ENCODE measurements around the gene EFEMP1.

Gene EFEMP1

DNA sequence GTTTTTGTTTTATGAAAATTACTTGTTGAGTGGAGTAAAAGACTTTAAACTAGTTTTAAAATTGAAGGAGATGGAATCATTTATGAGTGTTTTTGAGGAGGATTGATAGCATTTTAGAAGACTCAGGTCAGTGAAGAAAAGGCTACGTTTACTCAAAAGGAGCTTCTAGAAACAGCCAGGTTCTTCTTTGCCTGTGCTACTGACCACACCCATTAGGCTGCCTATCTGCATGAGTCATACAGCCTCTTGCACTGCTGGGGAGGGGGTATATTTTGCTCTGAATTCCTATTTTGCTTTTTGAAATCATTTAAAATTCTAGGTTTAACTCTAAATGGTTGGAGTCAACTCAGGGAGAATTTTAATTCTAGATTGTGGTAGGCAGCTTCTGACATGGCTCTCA, 22.3 kb downstream of the EFEMP1 start:
- in situ Hi-C loops (cut with HindIII; ENCODE audit: low sequenced_read_pairs), result no loop called here

DNA sequence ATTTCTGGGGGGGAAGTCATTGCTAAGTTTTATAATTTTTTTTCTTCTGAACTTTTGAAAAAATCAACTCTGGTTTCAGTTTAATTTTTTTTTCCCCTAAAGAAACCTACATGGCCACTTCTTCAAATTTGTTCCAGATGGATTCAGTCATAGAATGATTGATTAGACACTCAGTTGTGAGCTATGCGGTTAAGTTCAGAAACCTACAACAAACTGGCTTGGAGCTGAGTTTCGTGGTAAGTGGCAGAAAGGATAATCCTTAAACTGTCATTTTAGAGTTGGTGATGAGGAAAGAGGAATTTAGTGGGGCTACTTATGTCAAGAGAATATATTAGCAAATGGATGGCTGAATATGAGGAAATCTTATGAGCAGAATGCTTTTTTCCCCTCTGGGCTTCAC, 23.7 kb downstream of the EFEMP1 start:
- in situ Hi-C loops (cut with HindIII; ENCODE audit: low sequenced_read_pairs), result no loop called here

DNA sequence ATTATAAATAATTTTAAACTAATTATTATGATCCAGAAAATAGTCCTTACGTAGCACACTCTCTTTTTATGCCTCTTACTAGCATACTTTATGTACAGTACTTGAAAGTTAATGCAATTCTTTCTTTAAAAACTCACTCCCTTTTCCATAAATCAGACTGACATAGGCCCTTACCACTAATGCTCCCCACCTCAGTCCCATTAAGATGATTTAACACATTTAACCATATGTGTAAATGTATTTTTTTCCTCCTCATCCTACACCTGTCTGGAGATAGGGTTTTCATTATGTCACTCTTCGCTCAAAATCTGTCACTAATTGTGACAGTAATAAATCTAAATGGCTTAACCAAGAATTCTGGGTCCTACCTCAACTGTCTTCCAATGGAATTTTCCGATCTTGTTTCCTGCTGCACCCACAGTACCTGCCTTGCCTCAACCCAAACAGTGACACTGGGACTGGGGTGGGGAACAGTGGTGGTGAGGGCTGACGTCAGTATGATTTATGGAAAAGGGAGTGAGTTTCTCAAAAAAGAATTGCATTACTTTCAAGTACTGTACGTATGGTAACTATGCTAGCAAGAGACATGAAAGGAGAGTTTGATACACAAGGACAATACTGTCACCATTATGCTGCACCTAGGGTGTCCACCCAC, 25.1 kb downstream of the EFEMP1 start:
- in situ Hi-C loops (cut with HindIII; ENCODE audit: low sequenced_read_pairs), result no loop called here

DNA sequence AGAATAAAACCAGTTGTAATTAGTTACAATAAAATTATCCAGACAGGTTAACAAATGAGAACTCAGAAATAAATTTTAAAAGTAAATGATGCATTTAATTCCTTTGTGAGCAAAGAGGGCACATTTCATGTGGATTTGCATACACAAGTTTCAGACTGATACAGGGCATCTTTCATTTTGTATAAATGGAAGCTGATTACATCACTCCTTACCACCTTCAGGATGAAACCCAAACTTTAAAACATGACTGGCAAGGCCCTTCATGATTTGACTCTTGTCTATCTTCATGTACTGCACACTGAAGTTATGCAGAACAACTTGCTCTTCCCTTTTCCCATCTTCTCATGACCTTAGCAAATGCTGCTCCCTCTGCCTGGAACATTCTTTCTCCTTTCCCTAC, 26.9 kb downstream of the EFEMP1 start:
- in situ Hi-C loops (cut with HindIII; ENCODE audit: low sequenced_read_pairs), result no loop called here

DNA sequence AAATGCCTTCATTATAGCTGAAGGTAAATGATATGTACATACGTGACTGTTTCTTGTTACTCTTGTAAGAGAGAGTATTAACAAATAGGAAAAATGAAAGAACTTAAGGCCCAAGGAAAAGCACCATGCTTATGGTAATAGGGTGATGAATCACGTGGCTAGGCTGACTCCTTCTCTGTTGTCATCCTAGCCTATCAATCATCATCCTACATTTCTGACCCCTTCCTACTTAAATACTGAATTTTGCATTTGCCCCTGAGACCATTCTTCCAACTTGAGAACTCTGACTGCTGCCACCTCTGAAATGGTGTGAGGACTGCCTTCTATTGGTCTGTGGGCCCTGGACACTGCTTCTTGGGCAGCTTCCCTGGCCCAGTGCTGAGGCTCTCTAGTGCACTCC, 28.9 kb downstream of the EFEMP1 start:
- in situ Hi-C loops (cut with HindIII; ENCODE audit: low sequenced_read_pairs), result no loop called here

DNA sequence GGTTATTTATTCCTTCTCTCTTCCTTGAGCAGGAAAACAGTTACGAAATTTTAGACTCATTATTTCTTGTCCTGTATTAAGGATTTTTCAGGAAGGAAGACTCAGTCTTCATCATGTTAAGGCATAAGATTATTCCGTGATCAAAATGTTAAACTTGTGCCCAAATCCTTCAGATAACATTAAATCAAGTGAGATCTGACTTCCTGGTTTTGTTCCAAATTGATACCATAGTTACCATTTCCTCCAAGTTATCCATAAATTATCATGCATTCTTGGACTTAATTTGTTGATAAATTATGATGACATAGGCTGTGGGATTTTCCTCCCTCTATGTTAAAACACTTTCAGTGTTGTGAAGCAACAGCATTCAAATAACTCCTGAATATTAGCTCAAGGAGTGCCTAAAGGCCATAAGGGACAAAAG, 31.9 kb downstream of the EFEMP1 start:
- in situ Hi-C loops (cut with HindIII; ENCODE audit: low sequenced_read_pairs), result no loop called here

DNA sequence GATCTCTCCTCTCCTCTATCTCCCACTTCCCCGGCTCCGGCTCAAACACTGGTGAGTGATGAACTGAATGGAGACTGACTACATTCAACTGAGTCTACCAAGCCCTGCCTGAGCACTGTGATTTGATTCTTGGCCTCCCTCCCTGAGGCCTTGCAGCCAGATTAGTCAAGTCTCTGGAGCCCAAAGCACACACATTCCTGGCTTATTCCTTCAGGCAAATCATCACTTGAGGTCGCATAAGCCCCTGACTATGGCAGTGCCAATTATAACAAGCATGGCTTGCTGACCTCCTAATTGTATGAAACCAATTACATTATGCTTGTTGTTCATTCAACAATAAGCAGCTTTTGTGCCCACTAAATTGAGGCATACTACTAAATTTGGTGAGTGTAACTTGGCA, 34.6 kb downstream of the EFEMP1 start:
- in situ Hi-C loops (cut with HindIII; ENCODE audit: low sequenced_read_pairs), result no loop called here

DNA sequence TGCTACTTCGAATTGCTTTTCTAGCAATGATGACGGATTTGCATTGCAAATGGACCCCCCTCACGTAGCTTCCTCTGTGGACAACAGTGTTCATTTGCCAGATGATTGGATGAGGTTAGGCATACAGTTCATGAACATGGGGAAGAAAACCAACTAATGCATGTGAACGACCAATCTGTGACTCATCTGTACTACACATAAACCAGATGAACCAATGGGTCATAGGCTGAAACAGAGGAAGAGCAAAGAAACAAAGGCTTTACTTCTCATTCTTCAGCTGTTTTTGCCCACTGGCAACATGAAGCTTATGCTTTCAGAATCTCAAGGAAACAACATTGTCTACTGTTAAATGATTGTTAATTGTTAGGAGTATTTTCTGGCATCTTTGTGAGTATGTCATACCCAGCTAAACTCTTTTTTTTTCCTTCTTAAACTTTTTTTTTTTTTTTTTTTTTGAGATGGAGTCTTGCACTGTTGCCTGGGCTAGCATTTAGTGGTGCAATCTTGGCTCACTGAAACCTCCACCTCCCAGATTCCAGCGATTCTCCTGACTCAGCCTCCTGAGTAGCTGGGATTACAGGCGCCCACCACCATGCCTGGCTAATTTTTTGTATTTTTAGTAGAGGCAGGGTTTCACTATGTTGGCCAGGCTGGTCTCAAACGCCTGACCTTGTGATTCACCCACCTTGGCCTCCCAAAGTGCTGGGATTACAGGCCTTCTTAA, 35.5 kb downstream of the EFEMP1 start:
- in situ Hi-C loops (cut with HindIII; ENCODE audit: low sequenced_read_pairs), result no loop called here

DNA sequence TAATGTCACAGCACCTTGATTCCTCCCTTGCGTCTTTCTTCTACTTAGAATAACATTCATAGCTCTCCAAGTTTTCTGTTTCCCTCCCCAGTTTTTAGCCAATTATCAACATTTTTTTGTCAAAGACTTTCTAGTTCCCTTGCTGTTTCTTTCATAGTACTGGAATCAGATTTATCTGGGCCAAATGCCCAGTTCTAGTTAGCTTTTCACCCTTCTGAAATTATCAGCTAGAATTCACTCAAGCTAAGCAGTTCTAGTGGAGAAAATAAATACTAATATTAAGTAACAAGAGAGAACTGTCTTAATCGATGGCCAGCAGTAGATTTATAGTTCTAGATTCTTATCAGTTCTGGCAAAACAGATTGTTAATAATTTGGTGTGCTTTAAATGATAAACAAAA, 36.2 kb downstream of the EFEMP1 start:
- in situ Hi-C loops (cut with HindIII; ENCODE audit: low sequenced_read_pairs), result no loop called here

DNA sequence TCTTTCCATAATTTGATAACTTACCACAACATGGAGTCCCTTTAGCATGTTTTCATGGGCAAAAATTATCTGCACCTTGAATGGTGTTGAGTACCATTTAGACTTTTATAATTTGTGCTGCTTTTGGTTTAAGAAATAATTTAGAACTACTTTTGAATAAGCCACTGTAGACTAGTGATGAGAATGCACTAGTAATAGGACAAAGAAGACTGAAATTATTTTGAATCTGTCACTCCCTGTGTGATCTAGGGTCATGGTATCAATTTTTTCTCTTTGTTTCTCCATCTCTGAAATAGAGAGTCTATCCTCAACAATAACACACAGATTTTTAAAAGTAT, 37.7 kb downstream of the EFEMP1 start:
- in situ Hi-C loops (cut with HindIII; ENCODE audit: low sequenced_read_pairs), result no loop called here

DNA sequence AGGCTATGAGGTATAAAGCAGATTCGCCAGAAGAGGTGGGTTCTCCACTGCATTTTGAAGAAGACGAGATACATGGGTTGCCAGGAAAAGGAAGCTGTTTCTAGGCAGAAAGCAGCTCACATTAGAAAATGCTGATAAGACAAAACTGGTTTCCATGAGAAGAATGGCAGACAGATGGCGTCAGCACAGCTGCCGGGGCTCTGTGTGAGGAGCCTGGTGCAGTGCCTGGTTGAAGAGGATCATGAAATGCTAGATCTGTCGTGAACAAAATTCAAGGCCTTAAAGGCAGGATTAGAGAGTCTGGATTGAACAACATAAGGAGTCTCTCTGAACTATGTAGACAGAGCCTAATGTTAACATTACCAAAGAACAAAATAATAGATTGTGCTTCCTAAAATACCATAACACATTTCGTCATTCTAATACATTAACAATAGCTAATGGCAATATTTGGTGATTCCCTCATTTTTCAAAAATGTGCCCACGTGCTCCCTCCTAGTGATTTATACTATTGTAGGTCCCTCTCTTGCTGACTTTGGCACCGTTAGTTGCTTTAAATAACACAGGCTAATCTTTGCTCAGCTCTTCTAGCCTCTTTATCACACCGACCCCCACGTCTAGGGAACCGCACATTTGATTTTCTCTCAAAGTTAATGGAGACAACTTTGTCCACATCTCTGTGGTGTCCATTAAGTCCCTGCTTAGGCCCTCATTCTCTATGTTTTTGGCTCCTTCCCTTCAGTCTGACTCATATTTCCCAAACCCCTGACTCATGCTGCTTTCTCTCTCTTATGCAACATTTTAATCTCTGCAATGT, 38.2 kb downstream of the EFEMP1 start:
- in situ Hi-C loops (cut with HindIII; ENCODE audit: low sequenced_read_pairs), result no loop called here

DNA sequence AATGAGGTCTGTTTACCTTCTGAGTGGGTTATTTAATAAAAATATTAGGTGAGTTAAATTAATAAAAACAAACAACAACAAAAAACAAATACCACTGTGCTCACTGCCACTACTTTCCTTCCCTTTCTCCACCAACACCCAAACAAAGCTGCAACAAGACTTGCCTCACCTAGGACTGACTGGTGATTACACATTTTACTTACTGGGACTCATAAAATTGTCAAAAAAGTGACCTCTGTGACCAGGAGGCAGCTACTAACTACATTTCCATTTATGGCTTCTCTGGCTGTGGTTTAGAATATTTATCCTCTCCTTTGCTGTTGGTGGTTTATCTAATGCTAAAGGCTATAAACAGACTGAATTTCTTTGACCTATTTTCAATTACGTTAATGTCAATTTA, 39.8 kb downstream of the EFEMP1 start:
- in situ Hi-C loops (cut with HindIII; ENCODE audit: low sequenced_read_pairs), result no loop called here

DNA sequence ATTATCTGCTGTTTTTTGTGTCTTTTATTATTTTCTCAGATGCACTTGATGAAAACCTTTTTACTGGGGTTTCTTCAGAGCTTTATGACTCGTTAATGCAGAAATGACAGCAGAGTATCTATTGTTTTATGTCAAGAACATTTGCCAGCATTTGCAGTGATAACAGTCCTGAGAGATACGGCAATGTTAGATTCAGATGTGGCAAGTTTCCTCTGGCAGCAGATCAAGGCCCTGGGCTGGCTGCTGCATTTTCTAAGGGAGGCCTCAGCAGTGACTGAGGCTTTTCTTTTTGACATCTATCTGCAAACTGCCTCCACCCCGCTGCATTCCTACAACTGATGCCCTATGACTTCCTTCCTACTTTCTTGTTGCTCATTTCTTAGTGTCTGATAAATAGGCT, 40.2 kb downstream of the EFEMP1 start:
- in situ Hi-C loops (cut with HindIII; ENCODE audit: low sequenced_read_pairs), result no loop called here

DNA sequence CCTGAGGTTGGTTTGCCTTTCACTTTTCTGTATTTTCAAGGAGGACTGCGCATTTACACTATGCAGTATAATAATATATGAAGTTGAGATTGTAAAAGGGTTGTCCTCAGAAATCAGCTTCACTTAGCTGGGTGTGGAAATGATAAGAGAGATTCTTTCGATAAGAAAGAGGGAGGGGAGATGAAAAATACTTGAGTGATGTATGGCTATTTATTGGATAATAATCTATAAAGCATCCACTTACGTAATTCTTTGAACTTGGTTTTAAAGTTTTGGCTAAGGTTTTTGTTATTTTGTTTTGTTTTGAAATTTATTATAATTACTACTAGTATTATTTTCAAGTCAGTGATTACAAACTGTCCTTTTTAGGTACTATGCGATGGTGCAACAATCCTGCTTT, 40.6 kb downstream of the EFEMP1 start:
- in situ Hi-C loops (cut with HindIII; ENCODE audit: low sequenced_read_pairs), result no loop called here

DNA sequence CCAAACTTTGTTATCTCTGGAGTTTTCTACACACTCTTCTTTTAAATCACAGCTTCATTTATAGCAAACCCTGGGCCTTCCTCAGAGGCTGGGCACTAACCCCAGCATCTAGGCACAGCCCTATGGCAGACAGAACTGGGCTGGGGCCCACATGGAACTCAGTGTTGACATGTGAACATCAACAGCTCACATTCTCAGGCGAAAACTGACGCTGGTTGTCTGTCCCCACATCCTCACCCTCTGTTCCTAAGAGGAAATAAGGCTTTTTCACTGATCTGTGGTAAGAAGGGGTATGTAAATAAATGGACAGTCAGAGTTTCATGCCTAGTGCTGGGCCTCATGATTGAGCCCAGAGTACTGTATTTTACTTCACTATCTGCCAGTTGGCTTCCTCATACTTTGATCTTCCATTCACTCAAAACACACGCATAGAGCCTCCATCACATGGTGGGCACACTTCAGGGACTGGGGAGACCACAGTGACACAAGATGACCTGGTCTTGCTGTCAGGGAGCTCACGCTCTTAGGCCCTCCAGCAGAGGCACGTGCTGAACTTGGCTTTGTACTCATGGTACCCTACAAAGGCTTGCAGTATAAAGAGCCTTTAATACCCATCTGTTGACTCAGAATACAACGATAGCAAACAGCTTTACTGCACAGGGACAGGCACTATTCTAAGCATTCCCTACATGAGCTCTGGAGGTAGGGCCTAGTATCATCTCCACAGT, 43.0 kb downstream of the EFEMP1 start:
- in situ Hi-C loops (cut with HindIII; ENCODE audit: low sequenced_read_pairs), result no loop called here

DNA sequence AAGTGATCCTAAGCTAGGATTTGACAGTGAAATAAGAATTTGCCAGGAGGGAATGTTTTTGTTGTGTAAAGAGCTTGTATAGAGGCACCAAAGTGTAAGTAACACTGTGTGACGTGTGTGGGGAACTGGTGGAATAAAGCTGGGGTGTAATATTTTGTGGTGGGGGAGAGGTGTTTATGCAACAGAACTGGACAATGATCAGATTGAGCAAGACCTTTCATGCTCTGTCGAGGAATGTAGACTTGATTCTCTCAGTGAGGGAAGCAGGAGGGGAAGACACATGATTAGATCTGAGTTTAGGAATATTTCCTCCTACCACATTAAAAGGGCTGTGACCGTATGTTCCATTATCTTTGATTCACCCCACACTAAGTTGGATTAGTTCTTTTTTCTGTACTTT, 43.6 kb downstream of the EFEMP1 start:
- in situ Hi-C loops (cut with HindIII; ENCODE audit: low sequenced_read_pairs), result no loop called here

DNA sequence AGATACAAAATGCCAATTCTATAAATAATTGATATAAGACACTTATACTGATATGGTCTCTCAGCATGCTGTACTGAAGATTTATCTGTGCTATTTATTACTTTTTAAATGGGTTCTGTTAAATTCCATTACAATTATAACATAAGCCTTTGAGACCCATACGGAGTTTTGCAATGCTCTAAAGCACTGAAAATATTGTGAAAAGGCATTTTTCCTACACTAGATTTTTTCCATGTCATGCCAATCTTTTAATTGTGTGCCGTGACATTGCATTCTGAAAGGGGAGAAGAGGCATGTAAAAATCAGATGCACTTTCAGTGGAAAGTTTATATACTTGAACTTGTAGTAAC, 46.5 kb downstream of the EFEMP1 start:
- in situ Hi-C loops (cut with HindIII; ENCODE audit: low sequenced_read_pairs), result no loop called here

DNA sequence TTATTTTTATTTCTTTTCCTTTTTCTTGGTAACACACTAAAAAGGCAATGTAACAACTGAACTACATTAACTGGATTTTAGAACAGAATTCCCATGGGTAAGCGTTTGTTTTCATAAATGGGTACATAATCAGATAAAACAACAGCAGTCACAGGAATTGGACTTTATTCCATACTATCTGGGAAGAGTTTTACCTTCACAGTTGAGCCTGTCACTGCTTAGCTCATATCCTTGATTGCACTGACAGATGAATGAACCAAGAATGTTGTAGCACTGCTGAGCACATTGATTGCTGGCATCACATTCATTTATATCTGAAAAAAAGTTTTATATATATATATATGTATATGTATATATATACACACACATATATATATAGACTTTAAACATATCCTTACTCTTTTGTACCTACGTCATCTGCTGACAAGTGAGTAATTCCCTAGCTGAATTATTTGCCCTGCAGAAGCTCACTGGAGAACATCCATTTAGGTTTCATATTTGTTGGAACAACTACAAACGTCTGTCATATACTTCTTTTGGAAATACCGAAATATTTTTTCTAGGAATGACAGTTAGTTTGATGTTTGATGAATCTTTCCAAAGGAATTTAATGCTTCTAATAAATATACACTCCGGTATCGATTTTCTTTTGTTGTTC, 47.0 kb downstream of the EFEMP1 start:
- in situ Hi-C loops (cut with HindIII; ENCODE audit: low sequenced_read_pairs), result no loop called here

DNA sequence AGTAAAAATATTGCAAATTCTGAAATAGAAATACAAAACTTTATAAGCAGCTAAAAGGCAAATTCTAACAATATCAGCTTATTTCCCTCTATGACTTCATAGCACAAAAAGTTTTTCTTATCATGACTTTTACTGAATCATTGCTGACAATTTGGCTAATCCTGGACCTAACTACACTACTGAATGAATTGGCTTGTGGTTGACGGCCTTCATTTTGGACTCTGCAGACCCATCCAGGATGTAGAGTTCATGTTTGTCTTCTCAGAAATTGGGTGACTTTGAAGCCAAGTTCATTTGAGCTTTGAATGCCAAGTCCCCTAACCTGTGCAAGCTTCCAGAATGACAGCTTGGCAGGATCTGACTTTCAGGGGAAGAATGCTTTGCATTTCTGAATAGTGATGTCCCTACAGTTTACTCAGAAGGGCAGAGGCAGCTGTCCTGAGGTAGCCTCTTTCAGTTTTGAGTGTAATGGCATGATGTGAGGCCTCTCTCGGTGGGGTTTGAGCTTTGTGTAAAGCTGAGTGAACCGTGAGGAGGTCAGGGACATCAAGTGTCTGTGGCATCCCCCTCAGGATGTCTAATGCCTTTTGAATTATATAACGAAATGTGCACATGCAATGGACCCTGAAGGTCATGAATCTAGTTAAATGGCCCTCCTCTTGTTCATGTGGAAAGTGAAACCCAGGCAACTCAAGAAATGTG, 48.0 kb downstream of the EFEMP1 start:
- in situ Hi-C loops (cut with HindIII; ENCODE audit: low sequenced_read_pairs), result no loop called here

DNA sequence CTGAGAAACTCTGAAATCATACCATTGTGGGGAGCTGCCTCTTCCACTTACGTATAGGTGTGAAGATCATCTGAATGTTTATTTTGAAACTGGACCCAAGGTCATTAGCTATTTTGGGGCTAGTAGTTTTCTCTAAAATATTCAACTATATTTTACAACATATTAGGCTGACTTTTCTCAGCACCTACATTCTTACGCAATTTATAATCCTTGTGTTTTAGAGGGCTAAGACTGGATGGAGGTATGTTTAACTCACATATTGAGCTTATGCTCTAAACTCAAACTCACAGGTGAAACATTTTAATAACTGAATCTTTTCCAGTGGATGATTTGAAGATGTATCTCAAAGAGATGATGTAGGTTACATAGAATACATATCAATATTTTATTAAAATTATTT, 49.2 kb downstream of the EFEMP1 start:
- in situ Hi-C loops (cut with HindIII; ENCODE audit: low sequenced_read_pairs), result no loop called here
